Stimulated activated CD4-positive, alpha-beta T cell treated with anti-CD3 and anti-CD28 coated beads, Interleukin-4, amount 100 ng/mL, for 24 hours (primary cell): ENCODE data around the gene PLEKHJ1.
A peak's percentile ranks its signal among the peaks of the same experiment; 100 is the strongest.

Source experiments
- DNase-seq: peaks from one replicate; pipeline ENCODE4 v3.0.0-alpha.2; 2020

The PLEKHJ1 gene

GRCh38 chr19:2269244-2270156 is 33.4 kb upstream of the PLEKHJ1 start:
- DNase-seq = peak; percentile 98

- no peak for DNase-seq
Observed at GRCh38 chr19:2268861-2269243, 32.7 kb upstream of the PLEKHJ1 start.

- DNase-seq = no peak
Observed at GRCh38 chr19:2268480-2268830, 32.3 kb upstream of the PLEKHJ1 start.

GRCh38 chr19:2266183-2266993 is 30.3 kb upstream of the PLEKHJ1 start:
- DNase-seq = no peak

- DNase-seq = peak; percentile 62
Observed at GRCh38 chr19:2261438-2262172, 25.5 kb upstream of the PLEKHJ1 start.

GRCh38 chr19:2260341-2260805 is 24.2 kb upstream of the PLEKHJ1 start:
- DNase-seq = no peak

GRCh38 chr19:2259336-2259735 is 23.2 kb upstream of the PLEKHJ1 start:
- DNase-seq = no peak

GRCh38 chr19:2255982-2256685 is 20.0 kb upstream of the PLEKHJ1 start, which contains the start of gene JSRP1:
JSRP1 (minus strand) TSS chr19:2256417; CDS start chr19:2255314, 1,103 bp downstream.
- DNase-seq = no peak

GRCh38 chr19:2255112-2255845 is 19.1 kb upstream of the PLEKHJ1 start:
- DNase-seq = no peak

GRCh38 chr19:2254064-2254872 is 18.1 kb upstream of the PLEKHJ1 start:
- no peak for DNase-seq

- peak; percentile 49 for DNase-seq
Observed at GRCh38 chr19:2253106-2254063, 17.3 kb upstream of the PLEKHJ1 start.

- DNase-seq = peak; percentile 10
Observed at GRCh38 chr19:2252797-2253105, 16.6 kb upstream of the PLEKHJ1 start.

GRCh38 chr19:2252055-2252796 is 16.1 kb upstream of the PLEKHJ1 start:
- DNase-seq = no peak

- no peak for DNase-seq
Observed at GRCh38 chr19:2251106-2252054, 15.3 kb upstream of the PLEKHJ1 start.

- DNase-seq = no peak
Observed at GRCh38 chr19:2250766-2251105, 14.6 kb upstream of the PLEKHJ1 start.

- DNase-seq = no peak
Observed at GRCh38 chr19:2249880-2250765, 14.0 kb upstream of the PLEKHJ1 start.
